GM12892 (cell line): ENCODE data around the gene GSTA4.

ENCODE experiments used
- POLR2A ChIP-seq: IDR thresholded peaks from 2 replicates; pipeline ENCODE4 v1.6.1; 2011; ENCODE audit warnings: low read depth, low read length, control low read depth
- POLR2AphosphoS5 ChIP-seq: IDR thresholded peaks from 2 replicates; pipeline ENCODE4 v1.6.1; 2011; ENCODE audit warnings: low read depth, low read length, control low read depth
- TAF1 ChIP-seq: IDR thresholded peaks from 2 replicates; pipeline ENCODE4 v1.6.1; 2011; ENCODE audit warnings: low read depth, mild to moderate bottlenecking, control low read depth, low read length, borderline replicate concordance

DNA sequence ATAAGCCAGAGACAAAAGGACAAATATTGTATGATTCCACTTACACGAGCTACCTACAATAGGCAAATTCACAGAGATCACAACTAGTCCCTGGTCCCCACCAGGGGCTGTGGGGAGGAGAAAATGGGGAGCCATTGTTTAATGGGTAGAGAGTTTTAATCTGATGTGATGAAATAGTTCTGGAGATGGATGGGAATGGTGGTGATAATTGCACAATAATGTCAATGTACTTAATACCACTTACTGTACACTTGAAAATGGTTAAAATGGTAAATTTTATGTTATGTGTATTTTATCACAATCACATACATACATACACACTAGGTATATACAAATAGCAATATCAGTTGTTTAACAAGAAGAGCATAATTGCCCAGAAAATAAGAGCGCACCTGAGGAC is 61.3 kb downstream of the GSTA4 start:
- TF ChIP-seq POLR2A: no peak
- no peak for TF ChIP-seq TAF1
- TF ChIP-seq POLR2AphosphoS5: no peak
